ENCODE measurements around the gene QRFP. TPM values are rescaled to one million over a fixed set of nuclear protein-coding genes. Genes with fewer than 3 reads are reported as not detected.

The QRFP gene
- total RNA-seq, 2 donors from 2014 or later: not detected

DNA sequence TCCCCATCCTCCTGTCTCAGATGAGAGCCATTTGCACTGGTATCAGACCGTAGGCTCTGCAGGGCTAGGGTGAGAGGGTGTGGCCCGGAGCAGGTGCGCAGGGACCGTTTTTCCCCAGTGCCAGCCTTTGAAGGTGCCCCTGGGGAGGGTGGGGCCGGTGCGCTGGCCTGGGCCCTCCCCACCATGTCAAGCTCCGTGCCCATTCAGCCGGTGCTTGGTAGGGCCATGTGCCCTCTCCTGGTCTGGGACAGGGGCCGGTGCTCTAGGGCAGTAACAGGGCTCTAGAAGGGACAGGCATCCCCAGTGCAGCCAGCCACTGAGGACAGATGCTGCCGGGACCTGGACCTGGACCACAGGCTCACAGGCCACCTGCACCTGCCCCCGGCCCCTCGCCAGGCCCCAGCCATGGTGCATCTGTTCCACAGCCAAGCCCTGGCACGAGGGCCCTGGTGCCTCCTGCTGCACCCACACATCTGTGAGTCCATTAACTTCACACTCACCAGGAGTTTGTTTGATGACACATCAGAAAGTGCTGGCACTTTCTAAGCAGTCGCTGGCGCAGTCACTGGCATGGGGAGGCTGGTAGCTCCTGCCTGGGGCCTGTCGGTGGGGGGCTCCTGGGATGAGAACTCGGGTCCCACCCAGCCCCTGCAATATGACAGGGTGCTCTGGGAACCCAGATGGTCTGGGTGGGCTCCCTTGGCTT lies 5.0 kb upstream of the QRFP start:
- no peak for ATAC-seq

GRCh38 chr9:130900701-130901497 lies 4.3 kb upstream of the QRFP start:
- Mint-ChIP-seq H3K27ac (no peak overlapping the region), H3K9me3 (no peaks in the 10 kb centered on the region)
- no peak for ATAC-seq

More for the DNA sequence above, 5.0 kb upstream of the QRFP start:
- H3K9me3 Mint-ChIP-seq: no peaks in the 10 kb centered on the region
- no peaks in the 10 kb centered on the region for H3K36me3 Mint-ChIP-seq
- no peak for DNase-seq (ENCODE audit: low spot score in 2 of 2)
- no peak overlapping the region for H3K27ac Mint-ChIP-seq

GRCh38 chr9:130899051-130899748 lies 2.6 kb upstream of the QRFP start:
- Mint-ChIP-seq H3K9me3 (no peaks in the 10 kb centered on the region), H3K27ac (no peak overlapping the region), H3K36me3 (no peaks in the 10 kb centered on the region)
- DNase-seq (ENCODE audit: low spot score in 2 of 2) (no peak), ATAC-seq (no peak)

More at GRCh38 chr9:130900701-130901497, 4.3 kb upstream of the QRFP start:
- no peaks in the 10 kb centered on the region for H3K36me3 Mint-ChIP-seq
- DNase-seq (ENCODE audit: low spot score in 2 of 2): no peak

- no peak for ATAC-seq
- Mint-ChIP-seq H3K36me3 (no peaks in the 10 kb centered on the region), H3K9me3 (no peaks in the 10 kb centered on the region), H3K27ac (no peak overlapping the region)
- DNase-seq (ENCODE audit: low spot score in 2 of 2): no peak
These were observed 1.9 kb upstream of the QRFP start for GRCh38 chr9:130898552-130898852.

DNA sequence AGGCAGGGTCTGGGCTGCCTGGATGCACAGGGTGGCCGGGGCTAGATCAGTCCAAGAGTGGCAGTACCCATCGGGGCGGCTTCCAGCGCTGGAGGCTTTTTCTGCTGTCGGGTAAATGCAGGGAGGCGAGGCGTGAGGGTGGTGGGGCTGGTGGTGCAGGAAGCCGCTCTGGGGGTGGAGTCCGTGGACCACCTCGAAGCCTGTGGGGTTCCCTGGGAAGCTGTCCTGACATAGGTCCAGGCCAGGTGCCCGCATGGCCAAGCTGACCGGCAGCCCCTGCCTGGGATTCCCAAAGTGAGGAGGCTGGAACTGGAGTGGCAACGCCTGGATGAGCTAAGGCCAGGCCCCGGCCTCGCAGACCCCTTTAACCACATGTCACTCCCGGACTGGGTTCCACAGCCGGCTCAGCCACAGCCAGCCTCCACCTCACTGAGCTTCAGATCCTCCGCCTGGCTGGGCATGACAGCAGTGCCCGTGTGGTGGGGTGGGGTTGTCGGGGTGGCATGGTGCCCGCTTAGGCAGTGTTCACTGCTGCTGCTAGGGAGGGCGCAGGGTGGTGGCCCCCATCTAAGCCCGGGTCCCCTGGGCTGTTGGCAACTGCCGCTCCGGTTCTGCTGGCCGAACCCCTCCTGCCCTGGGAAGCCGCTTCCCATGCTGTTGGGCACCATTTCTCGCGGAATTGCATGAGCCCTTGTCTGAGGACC lies 1.4 kb upstream of the QRFP start:
- DNase-seq (ENCODE audit: low spot score in 2 of 2) (no peak), ATAC-seq (no peak)
- Mint-ChIP-seq H3K27ac (no peak overlapping the region), H3K36me3 (no peaks in the 10 kb centered on the region), H3K9me3 (no peaks in the 10 kb centered on the region)

- Mint-ChIP-seq H3K27ac (no peak overlapping the region), H3K36me3 (no peaks in the 10 kb centered on the region), H3K9me3 (no peaks in the 10 kb centered on the region)
- no peak for DNase-seq (ENCODE audit: low spot score in 2 of 2)
- no peak for ATAC-seq
These were observed 616 bp upstream of the QRFP start for GRCh38 chr9:130897105-130897751.

- no peaks in the 10 kb centered on the region for H3K36me3 Mint-ChIP-seq
- H3K27ac Mint-ChIP-seq: peak overlapping the region in 1 of 2 donors; percentile 36
- DNase-seq (ENCODE audit: low spot score in 2 of 2) (no peak), ATAC-seq (no peak)
- H3K9me3 Mint-ChIP-seq: no peaks in the 10 kb centered on the region
These were observed 955 bp downstream of the QRFP start for GRCh38 chr9:130895481-130896232.

DNA sequence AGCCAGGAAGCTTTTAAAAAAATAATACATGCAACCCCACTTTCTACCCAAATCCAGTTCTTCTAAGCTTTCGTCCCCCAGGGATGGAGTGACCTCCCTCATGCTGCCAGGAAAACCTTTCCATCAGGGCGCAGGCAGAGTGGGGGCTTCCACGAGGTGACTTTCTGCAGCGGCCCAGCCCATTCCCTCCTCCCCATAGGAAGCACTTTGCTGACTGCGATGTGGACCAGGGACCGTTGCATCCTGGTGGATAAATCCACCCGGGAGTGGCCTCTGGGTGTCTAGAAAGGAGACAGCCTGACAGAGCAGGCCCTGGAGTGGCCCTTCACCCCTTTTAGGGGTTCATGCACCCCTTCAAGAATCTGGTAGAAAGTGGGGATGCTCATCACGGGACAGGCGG lies 1.6 kb downstream of the QRFP start:
- ATAC-seq (no peak), DNase-seq (ENCODE audit: low spot score in 2 of 2) (no peak)
- Mint-ChIP-seq H3K36me3 (no peaks in the 10 kb centered on the region), H3K9me3 (no peaks in the 10 kb centered on the region), H3K27ac (no peak overlapping the region)

GRCh38 chr9:130894546-130894945 lies 2.1 kb downstream of the QRFP start:
- no peak for DNase-seq (ENCODE audit: low spot score in 2 of 2)
- ATAC-seq: no peak
- no peak overlapping the region for H3K27ac Mint-ChIP-seq
- H3K9me3 Mint-ChIP-seq: no peaks in the 10 kb centered on the region
- no peaks in the 10 kb centered on the region for H3K36me3 Mint-ChIP-seq

DNA sequence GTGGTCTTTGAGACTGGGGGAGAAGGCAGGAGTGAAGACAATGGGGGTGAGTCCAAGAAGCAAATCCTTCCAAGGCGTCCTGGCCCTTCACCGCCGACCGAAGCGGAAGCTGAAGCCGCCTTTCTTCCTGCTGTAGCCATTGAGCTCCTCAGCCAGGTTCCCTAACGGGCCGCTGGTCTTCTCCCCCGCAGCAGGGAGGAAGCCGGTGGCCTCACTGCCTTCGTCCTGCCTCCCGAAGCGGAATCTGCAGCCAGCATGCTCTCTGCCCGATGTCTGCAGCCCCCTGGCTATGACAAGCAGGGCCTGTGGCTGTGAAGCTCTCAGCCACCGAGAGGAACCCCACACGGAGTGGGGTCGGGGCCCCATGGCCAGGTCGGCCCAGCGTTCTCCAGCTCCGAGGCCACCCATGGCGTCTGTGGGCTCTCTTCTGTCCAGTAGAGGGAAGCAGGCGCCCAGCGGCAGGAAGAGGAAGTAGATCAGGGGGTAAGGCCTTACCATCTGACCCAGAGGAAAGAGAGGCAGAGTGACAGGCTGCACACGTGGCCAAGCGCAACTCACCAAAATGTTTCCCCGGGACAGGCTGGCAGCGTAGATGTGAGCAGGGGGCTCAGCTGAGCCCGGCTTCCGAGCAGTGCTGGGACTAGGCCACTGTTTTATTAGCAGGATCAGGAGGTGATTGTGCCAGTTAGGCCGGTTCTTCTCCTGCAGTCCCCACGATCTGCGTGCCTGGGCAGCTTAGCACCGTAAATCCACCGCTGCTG lies 3.1 kb downstream of the QRFP start:
- Mint-ChIP-seq H3K36me3 (no peaks in the 10 kb centered on the region), H3K27ac (peak overlapping the region in 1 of 2 donors; percentile 36), H3K9me3 (no peaks in the 10 kb centered on the region)
- DNase-seq (ENCODE audit: low spot score in 2 of 2) (no peak), ATAC-seq (peak in 1 of 2 donors; percentile 34)

GRCh38 chr9:130892477-130893304 lies 3.9 kb downstream of the QRFP start:
- DNase-seq (ENCODE audit: low spot score in 2 of 2) (no peak), ATAC-seq (no peak)

DNA sequence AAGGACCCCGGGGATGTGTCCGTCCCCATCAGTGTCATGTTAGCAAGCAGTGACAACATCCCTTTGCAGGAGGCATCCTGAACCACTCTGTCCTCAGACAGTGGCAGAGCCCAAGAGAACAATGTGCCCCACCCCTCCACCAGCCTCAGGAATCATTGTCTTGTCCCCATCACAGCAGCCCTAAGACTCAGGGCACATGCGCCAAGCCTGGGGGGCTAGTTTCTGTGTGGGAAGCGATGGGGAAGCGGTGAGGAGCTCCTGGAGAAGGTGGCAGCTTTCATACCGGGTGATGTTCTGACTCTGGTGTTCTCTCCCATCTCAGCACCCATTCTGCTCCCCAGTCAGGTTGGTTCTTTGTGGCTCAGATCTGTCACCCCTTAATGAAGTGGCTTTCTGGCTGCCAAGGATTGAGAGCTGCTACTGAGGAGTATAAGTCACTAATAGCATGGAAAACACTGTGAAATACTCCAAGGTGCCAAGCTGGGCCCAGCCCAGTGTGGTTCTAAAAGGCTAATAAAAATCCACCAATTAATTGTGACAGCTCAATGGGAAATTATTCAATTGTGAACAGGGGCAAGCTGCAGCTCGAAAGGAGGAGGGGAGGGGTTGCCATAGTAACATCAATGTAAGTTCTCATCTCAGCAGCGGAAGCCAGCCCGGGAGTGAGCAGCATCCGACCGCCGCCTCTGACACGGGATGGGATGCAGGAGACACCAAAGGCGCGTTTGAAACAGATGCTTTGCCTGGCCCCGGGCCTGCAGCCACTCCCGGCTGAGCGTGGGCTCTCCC lies 4.7 kb downstream of the QRFP start:
- no peaks in the 10 kb centered on the region for H3K9me3 Mint-ChIP-seq
- ATAC-seq: no peak

More at GRCh38 chr9:130892477-130893304, 3.9 kb downstream of the QRFP start:
- Mint-ChIP-seq H3K36me3 (no peaks in the 10 kb centered on the region), H3K27ac (peak overlapping the region in 1 of 2 donors; percentile 68), H3K9me3 (no peaks in the 10 kb centered on the region)

GRCh38 chr9:130890870-130891687 lies 5.5 kb downstream of the QRFP start:
- no peak for ATAC-seq
- Mint-ChIP-seq H3K9me3 (no peaks in the 10 kb centered on the region), H3K36me3 (no peaks in the 10 kb centered on the region), H3K27ac (peak overlapping the region in 1 of 2 donors; percentile 50)
- DNase-seq (ENCODE audit: low spot score in 2 of 2): no peak

More for the DNA sequence above, 4.7 kb downstream of the QRFP start:
- Mint-ChIP-seq H3K36me3 (no peaks in the 10 kb centered on the region), H3K27ac (peak overlapping the region in 1 of 2 donors; percentile 31)
- no peak for DNase-seq (ENCODE audit: low spot score in 2 of 2)
